AG09309 (cell line): ENCODE data around the gene KNDC1.

Experiments used
- DNase-seq: peaks from one replicate; pipeline ENCODE4 v3.0.0-alpha.2; 2010; ENCODE audit warnings: low read depth
- H3K4me3 ChIP-seq: 2 replicates; pipeline ENCODE4 v1.5.1; 2011; ENCODE audit warnings: mild to moderate bottlenecking, low read depth, low read length, moderate library complexity; ENCODE audit not compliant: control insufficient read depth
- CTCF ChIP-seq: IDR thresholded peaks from 2 replicates; pipeline ENCODE4 v1.5.1; 2011; ENCODE audit warnings: mild to moderate bottlenecking, low read depth, low read length, inconsistent platforms; ENCODE audit not compliant: insufficient read depth, control insufficient read depth; ENCODE audit errors: missing control alignments

Gene KNDC1

DNA sequence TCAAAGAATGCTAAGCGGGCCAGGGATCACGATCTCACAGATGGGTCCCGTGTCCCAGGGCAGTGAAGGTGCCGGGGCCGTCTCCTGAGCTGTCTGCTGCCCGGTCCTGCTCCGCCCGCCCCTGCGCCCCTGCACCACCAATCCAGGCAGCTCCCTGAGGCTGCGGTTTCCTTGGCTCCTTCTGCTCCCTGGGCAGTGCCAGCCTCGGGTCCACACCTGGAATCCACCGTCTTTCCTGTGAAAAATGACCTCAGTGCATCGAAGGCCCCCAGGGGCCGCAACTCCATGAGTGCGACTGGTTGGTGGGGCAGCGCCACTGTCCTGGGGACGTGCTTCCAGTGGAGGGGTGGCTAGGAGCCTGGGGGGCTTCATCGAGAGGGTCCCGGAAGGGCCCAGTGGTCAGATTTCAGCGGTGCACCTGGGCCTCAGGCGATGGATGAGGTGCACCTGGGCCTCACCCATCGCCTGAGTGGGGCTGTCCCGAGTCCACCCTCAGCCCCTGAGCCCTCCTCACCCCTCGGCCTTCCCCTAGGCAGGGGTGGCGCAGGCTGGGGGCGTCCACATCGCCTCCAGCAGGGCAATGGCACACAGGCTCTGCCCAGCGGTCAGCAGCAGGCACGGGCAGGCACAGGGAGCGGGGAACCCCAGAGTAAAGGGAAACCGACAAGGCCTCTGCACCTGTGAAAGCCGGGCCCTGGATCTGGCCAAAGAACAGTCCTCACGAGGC, 45.1 kb upstream of the KNDC1 start:
- no peak overlapping the region for H3K4me3 ChIP-seq
- DNase-seq: no peak
- TF ChIP-seq CTCF: no peak

DNA sequence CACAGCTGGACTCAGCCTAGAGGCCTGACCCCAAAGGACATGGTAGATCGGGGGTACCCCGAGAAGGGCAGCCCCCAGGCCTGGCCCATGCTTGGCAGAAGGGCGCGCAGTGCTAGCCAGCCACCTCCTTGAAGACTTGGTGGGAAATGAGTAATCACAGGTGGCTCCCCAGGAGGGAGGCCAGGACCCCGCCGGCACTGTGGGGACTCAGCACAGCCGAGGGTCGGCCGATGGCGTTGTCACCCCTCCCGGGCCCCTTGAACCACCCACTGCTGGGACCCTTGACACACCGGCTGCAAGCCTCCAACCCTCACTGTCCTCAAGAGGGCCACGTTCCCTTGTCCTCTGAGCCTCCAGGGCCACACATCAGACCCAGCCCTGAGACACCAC, 44.6 kb upstream of the KNDC1 start:
- no peak for TF ChIP-seq CTCF
- no peak overlapping the region for H3K4me3 ChIP-seq
- no peak for DNase-seq

DNA sequence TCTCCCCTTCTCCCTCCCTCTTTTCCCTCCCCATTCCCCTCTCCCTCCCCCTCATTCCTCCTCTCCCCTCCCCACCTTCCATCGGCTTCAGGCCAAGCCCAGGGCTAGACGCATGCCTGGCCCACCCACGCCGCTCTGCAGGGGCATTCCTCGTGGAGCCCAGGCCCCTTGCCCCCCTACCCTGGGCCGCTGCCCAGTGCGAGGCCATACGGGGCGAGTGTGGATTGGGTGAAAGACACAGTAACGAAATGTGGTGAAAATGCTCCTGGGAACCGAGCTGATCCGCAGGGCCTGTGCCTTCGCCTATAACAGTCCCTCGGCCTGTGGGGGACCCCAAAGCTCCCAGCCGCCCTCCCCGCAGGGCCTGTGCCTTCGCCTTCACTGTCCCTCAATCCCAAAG, 44.0 kb upstream of the KNDC1 start:
- DNase-seq: no peak
- no peak overlapping the region for H3K4me3 ChIP-seq
- TF ChIP-seq CTCF: no peak

- H3K4me3 ChIP-seq: no peak overlapping the region
- no peak for DNase-seq
- TF ChIP-seq CTCF: no peak
These were observed 43.6 kb upstream of the KNDC1 start for GRCh38 chr10:133116455-133116854.

- H3K4me3 ChIP-seq: no peak overlapping the region
- no peak for DNase-seq
- no peak for TF ChIP-seq CTCF
These were observed 42.9 kb upstream of the KNDC1 start for GRCh38 chr10:133117036-133117687.

DNA sequence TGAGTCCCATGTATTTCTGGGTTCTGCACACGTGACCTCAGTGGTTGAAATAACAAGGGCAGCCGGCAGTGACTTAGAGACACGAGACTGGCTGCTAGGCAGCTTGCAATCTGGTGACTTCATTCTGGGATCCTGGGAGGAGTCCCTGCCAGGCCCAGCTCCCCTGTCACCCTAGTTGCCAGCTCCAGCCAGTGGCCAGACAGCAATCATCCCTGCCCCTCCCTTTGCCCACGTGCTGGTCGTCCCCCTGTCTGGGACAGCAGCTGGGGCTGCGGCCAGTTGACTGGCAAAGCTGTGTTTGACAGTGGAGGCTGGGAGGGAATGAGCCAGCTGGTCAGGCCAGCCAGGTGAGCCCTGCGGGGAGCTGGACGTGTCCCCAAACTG, 42.3 kb upstream of the KNDC1 start:
- no peak for TF ChIP-seq CTCF
- no peak overlapping the region for H3K4me3 ChIP-seq
- no peak for DNase-seq

DNA sequence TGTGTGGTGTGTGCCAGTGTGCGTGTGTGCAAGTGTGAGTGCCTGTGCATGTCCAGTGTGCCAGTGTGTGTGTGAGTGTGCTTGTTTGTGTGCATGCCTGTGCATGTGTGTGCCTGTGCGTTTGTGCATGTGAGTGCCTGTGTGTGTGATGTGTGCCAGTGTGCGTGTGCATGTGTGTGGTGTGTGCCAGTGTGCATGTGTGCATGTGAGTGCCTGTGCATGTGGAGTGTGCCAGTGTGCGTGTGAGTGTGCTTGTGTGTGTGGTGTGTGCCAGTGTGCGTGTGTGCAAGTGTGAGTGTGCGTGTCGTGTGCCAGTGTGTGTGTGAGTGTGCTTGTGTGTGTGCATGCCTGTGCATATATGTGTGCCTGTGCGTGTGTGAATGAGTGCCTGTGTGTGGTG, 38.5 kb upstream of the KNDC1 start:
- DNase-seq: no peak
- TF ChIP-seq CTCF: no peak
- no peak overlapping the region for H3K4me3 ChIP-seq
